HepG2 (cell line): ENCODE measurements around the gene SFTA2. TPM values are rescaled to one million over a fixed set of nuclear protein-coding genes. Genes with fewer than 3 reads are reported as not detected.

Experiments used
- ASH2L ChIP-seq: fragments of 300-600, 200-600 bp; sonication (generic); IDR thresholded peaks from 2 replicates; pipeline ENCODE4 v1.7.0; 2017; ENCODE audit warnings: low read depth, mild to moderate bottlenecking, moderate library complexity, mixed read lengths, low read length; ENCODE audit not compliant: insufficient read length
- CAMTA2 ChIP-seq: sonication (generic); formaldehyde crosslinking; IDR thresholded peaks from 2 replicates; pipeline ENCODE4 v1.4.0; 2020; ENCODE audit warnings: mild to moderate bottlenecking, missing genetic modification reagents, borderline replicate concordance
- GTF2F1 ChIP-seq: fragments of 150-350 bp; IDR thresholded peaks from 2 replicates; pipeline ENCODE4 v1.6.1; 2014; ENCODE audit warnings: low read length
- GTF3A ChIP-seq: sonication (generic); formaldehyde crosslinking; conservative IDR thresholded peaks from 2 replicates; pipeline ENCODE4 v1.4.0; 2020; ENCODE audit warnings: mild to moderate bottlenecking, missing genetic modification reagents
- GZF1 ChIP-seq: sonication (generic); formaldehyde crosslinking; IDR thresholded peaks from 2 replicates; pipeline ENCODE4 v1.5.1; 2020; ENCODE audit warnings: mild to moderate bottlenecking, missing genetic modification reagents
- HNF4A ChIP-seq: sonication (generic); formaldehyde crosslinking; IDR thresholded peaks from 2 replicates; pipeline ENCODE4 v1.4.0; 2020; ENCODE audit warnings: missing genetic modification reagents
- KDM2A ChIP-seq: sonication (generic); formaldehyde crosslinking; IDR thresholded peaks from 2 replicates; pipeline ENCODE4 v1.4.0; 2020; ENCODE audit warnings: low read depth, missing genetic modification reagents, borderline replicate concordance
- KDM5B ChIP-seq: sonication (generic); formaldehyde crosslinking; IDR thresholded peaks from 2 replicates; pipeline ENCODE4 v1.4.0; 2020; ENCODE audit warnings: missing genetic modification reagents, mild to moderate bottlenecking, borderline replicate concordance
- MIXL1 ChIP-seq: IDR thresholded peaks from 2 replicates; pipeline ENCODE4 v1.6.1; 2016
- NFIC ChIP-seq: IDR thresholded peaks from 2 replicates; pipeline ENCODE4 v1.6.1; 2012; ENCODE audit warnings: mild to moderate bottlenecking, low read length, inconsistent platforms
- PRMT3 ChIP-seq: sonication (generic); formaldehyde crosslinking; IDR thresholded peaks from 2 replicates; pipeline ENCODE4 v1.8.1; 2022; ENCODE audit warnings: low read depth, mild to moderate bottlenecking, moderate library complexity, missing genetic modification reagents, borderline replicate concordance
- SIN3A ChIP-seq: IDR thresholded peaks from 2 replicates; pipeline ENCODE4 v1.6.1; 2011; ENCODE audit warnings: low read depth, mild to moderate bottlenecking, control low read depth, low read length, borderline replicate concordance
- SIN3B ChIP-seq: fragments of 150-350 bp; IDR thresholded peaks from 2 replicates; pipeline ENCODE4 v1.6.1; 2014; ENCODE audit warnings: low read length
- TAF15 ChIP-seq: fragments of 200-400 bp; formaldehyde crosslinking; IDR thresholded peaks from one replicate; pipeline ENCODE4 v1.6.1; 2018; ENCODE audit warnings: mild to moderate bottlenecking, low read depth, low read length; ENCODE audit not compliant: poor library complexity, severe bottlenecking
- TEAD2 ChIP-seq: sonication (generic); formaldehyde crosslinking; IDR thresholded peaks from 2 replicates; pipeline ENCODE4 v1.9.0; 2021; ENCODE audit warnings: missing genetic modification reagents
- WIZ ChIP-seq: sonication (generic); formaldehyde crosslinking; IDR thresholded peaks from 2 replicates; pipeline ENCODE4 v1.5.1; 2020; ENCODE audit warnings: mild to moderate bottlenecking, missing genetic modification reagents
- ZNF138 ChIP-seq: sonication (generic); formaldehyde crosslinking; IDR thresholded peaks from 2 replicates; pipeline ENCODE4 v1.5.0; 2020; ENCODE audit warnings: mild to moderate bottlenecking, low read depth, missing genetic modification reagents
- ZNF260 ChIP-seq: sonication (generic); formaldehyde crosslinking; IDR thresholded peaks from 2 replicates; pipeline ENCODE4 v1.4.0; 2020; ENCODE audit warnings: missing genetic modification reagents, low read depth, mild to moderate bottlenecking, borderline replicate concordance
- ZNF768 ChIP-seq: sonication (generic); formaldehyde crosslinking; IDR thresholded peaks from 2 replicates; pipeline ENCODE4 v1.4.0; 2020; ENCODE audit warnings: missing genetic modification reagents
- ZNF782 ChIP-seq: sonication (generic); formaldehyde crosslinking; IDR thresholded peaks from 2 replicates; pipeline ENCODE4 v1.4.0; 2020; ENCODE audit warnings: missing genetic modification reagents, mild to moderate bottlenecking, borderline replicate concordance
- ZSCAN25 ChIP-seq: sonication (generic); formaldehyde crosslinking; IDR thresholded peaks from 2 replicates; pipeline ENCODE4 v1.8.0; 2022; ENCODE audit warnings: mild to moderate bottlenecking, missing genetic modification reagents
- polyA plus RNA-seq, 8 experiments: library from polyadenylated mRNA; depleted of rRNA in 3 of 8; stranded (reverse) in 7 of 8; unstranded in 1 of 8; fragments of >200 nt; fragmentation: Illumina TruSeq in 4 of 8; extraction: Trizol in 4 of 8; gene quantifications; 2 replicates each; pipeline versions ENCODE4 v1.2.1 to v1.2.3, GENCODE V29; 2011 to 2016; ENCODE audit warnings: low read depth in 4 of 8, missing spikeins in 1 of 8, mixed read lengths in 1 of 8; ENCODE audit not compliant: insufficient read depth in 1 of 8
- total RNA-seq, 5 experiments: library from RNA; depleted of rRNA; stranded (reverse); fragments of >200 nt; fragmentation: Illumina TruSeq; extraction: Trizol; gene quantifications; 2 replicates each; pipeline ENCODE4 v1.2.3, GENCODE V29; 2016; ENCODE audit warnings: low read depth in 1 of 5
- TF ChIP-seq, protein P1 (sequence below): sonication (generic); formaldehyde crosslinking; IDR thresholded peaks from 2 replicates; pipeline ENCODE4 v1.5.0; 2020; ENCODE audit warnings: mild to moderate bottlenecking, missing genetic modification reagents

The SFTA2 gene
- total and polyA plus RNA-seq, 2 of the 13 experiments (the other 11 are each of a cell fraction or from before 2014, with no cell fraction given): not detected

DNA sequence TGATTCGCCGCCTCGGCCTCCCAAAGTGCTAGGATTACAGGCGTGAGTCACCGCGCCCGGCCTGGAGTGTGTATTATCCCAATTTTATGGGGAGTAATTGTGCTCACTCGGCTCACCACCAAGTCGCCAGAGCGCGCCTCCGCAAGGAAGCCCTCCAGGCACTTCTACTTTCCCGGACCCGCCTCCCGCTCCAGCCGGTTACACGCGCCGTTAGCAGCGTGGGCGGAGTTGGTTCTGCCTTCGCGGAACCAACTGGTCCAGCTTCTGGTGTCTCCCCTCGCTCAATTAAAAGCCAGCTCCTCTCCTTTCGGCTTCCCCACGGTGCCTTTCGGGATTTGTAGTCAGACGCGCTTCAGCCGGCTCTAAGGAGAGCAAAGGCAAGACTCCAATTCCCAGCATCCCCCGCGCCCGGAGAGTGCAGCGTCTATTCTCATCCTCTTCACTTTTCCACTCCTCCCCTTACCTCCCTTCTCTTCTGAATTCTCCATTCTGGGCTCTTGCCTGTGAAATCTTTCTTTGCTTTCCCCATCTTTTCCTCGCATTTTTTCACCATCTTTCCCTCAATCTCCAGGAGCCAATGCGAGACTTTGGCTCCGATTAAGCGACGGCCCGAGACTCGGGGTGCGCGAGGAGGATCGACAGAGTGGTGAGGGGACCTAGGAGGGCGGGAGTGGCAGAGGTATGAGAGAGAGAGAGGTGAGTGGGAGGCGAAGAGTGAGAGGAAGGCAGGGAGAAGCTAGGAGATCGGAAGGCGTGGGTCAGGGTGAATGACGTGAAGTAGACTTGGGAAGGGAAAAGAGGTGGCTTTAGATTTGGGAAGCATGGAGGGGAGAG lies 24.0 kb downstream of the SFTA2 start, which contains the start of gene GTF2H4 (continued):
- TF ChIP-seq CAMTA2 (no peak), TEAD2 (CRISPR knock-in tag) (no peak), GTF3A (0 out of 2 replicates have a peak, but pooled peaks have one; percentile 75), ZNF260 (CRISPR knock-in tag) (no peak), ZSCAN25 (peak; percentile 26; the same call in 1 of the 2 replicates), TAF15 (peak; percentile 33), ZNF768 (CRISPR knock-in tag) (peak; percentile 76), MIXL1 (CRISPR knock-in tag) (peak; percentile 100), PRMT3 (CRISPR knock-in tag) (no peak), HNF4A (CRISPR knock-in tag) (no peak), GZF1 (CRISPR knock-in tag) (peak; percentile 81), WIZ (CRISPR knock-in tag) (no peak), KDM5B (CRISPR knock-in tag) (peak; percentile 79; the same call in 1 of the 2 replicates), NFIC (0 out of 2 replicates have a peak, but pooled peaks have one; percentile 56), ASH2L (peak; percentile 97), SIN3B (peak; percentile 83), GTF2F1 (no peak), ZNF782 (CRISPR knock-in tag) (peak; percentile 56; the same call in 1 of the 2 replicates), SIN3A (peak; percentile 75; the same call in 1 of the 2 replicates), ZNF138 (no peak), KDM2A (CRISPR knock-in tag) (peak; percentile 97)
- TF ChIP-seq, protein P1, sequence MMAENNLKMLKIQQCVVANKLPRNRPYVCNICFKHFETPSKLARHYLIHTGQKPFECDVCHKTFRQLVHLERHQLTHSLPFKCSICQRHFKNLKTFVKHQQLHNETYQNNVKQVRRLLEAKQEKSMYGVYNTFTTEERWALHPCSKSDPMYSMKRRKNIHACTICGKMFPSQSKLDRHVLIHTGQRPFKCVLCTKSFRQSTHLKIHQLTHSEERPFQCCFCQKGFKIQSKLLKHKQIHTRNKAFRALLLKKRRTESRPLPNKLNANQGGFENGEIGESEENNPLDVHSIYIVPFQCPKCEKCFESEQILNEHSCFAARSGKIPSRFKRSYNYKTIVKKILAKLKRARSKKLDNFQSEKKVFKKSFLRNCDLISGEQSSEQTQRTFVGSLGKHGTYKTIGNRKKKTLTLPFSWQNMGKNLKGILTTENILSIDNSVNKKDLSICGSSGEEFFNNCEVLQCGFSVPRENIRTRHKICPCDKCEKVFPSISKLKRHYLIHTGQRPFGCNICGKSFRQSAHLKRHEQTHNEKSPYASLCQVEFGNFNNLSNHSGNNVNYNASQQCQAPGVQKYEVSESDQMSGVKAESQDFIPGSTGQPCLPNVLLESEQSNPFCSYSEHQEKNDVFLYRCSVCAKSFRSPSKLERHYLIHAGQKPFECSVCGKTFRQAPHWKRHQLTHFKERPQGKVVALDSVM: peak; percentile 78
